Brain microvascular endothelial cell (primary cell): Measurements from ENCODE around the gene SCAMP2.

Source experiments
- DNase-seq: peaks from one replicate; pipeline ENCODE4 v3.0.0-alpha.2; 2020
- H3K27ac ChIP-seq: fragments of 250-450 bp; sonication (Bioruptor Pico); 2 replicates; pipeline ENCODE4 v1.5.1; 2020; ENCODE audit warnings: mild to moderate bottlenecking, moderate library complexity
- H3K27me3 ChIP-seq: fragments of 250-450 bp; sonication (Bioruptor Pico); replicated peaks from 2 replicates; pipeline ENCODE4 v1.5.1; 2020; ENCODE audit warnings: mild to moderate bottlenecking
- H3K36me3 ChIP-seq: fragments of 250-450 bp; sonication (Bioruptor Pico); replicated peaks from 2 replicates; pipeline ENCODE4 v1.5.1; 2020; ENCODE audit warnings: mild to moderate bottlenecking
- H3K4me3 ChIP-seq: 2 replicates; pipeline ENCODE4 v1.5.1; 2011; ENCODE audit warnings: low read depth, mild to moderate bottlenecking, control low read depth, low read length, moderate library complexity
- CTCF ChIP-seq: IDR thresholded peaks from 2 replicates; pipeline ENCODE4 v1.5.1; 2011; ENCODE audit warnings: low read depth, mild to moderate bottlenecking, moderate library complexity, low read length, control low read depth, inconsistent platforms; ENCODE audit errors: missing control alignments
- in situ Hi-C: cut with HindIII; loops from 2 replicates; pipeline ENCODE4 v1.10.0; 2017; ENCODE audit warnings: low sequenced_read_pairs, low pct_ligation_motif_present

SCAMP2 gene

GRCh38 chr15:74855857-74856256, 17.3 kb downstream of the SCAMP2 start:
- Histone ChIP-seq H3K27me3 (no peaks in the 10 kb centered on the region), H3K4me3 (no peak overlapping the region), H3K27ac (no peak overlapping the region), H3K36me3 (peaks cover 14% of the 10 kb centered on the region)
- no peak for DNase-seq
- TF ChIP-seq CTCF, result no peak
- in situ Hi-C loops, result no loop called here

- Histone ChIP-seq H3K4me3 (no peak overlapping the region), H3K27me3 (no peaks in the 10 kb centered on the region), H3K27ac (no peak overlapping the region), H3K36me3 (peaks cover 26% of the 10 kb centered on the region)
- TF ChIP-seq CTCF, result no peak
- in situ Hi-C loops, result no loop called here
- no peak for DNase-seq
These were observed 18.6 kb downstream of the SCAMP2 start for GRCh38 chr15:74854453-74855022.

GRCh38 chr15:74851960-74852359, 21.2 kb downstream of the SCAMP2 start:
- in situ Hi-C loops, result no loop called here
- Histone ChIP-seq H3K27me3 (no peaks in the 10 kb centered on the region), H3K4me3 (no peak overlapping the region), H3K36me3 (peaks cover 40% of the 10 kb centered on the region), H3K27ac (no peak overlapping the region)
- no peak for DNase-seq
- no peak for TF ChIP-seq CTCF

GRCh38 chr15:74850393-74850792, 22.8 kb downstream of the SCAMP2 start:
- DNase-seq, result no peak
- H3K27ac ChIP-seq, result no peak overlapping the region
- no peaks in the 10 kb centered on the region for H3K27me3 ChIP-seq
- H3K36me3 ChIP-seq, result peaks cover 40% of the 10 kb centered on the region
- no peak overlapping the region for H3K4me3 ChIP-seq
- no peak for TF ChIP-seq CTCF
- in situ Hi-C loops, result no loop called here

GRCh38 chr15:74847432-74847831, 25.7 kb downstream of the SCAMP2 start:
- Histone ChIP-seq H3K27ac (no peak overlapping the region), H3K27me3 (no peaks in the 10 kb centered on the region), H3K4me3 (no peak overlapping the region), H3K36me3 (peaks cover 35% of the 10 kb centered on the region)
- TF ChIP-seq CTCF, result no peak
- in situ Hi-C loops, result no loop called here
- no peak for DNase-seq

- H3K27ac ChIP-seq, result no peak overlapping the region
- in situ Hi-C loops, result no loop called here
- no peak for DNase-seq
- H3K27me3 ChIP-seq, result no peaks in the 10 kb centered on the region
- peaks cover 25% of the 10 kb centered on the region for H3K36me3 ChIP-seq
- no peak for TF ChIP-seq CTCF
- H3K4me3 ChIP-seq, result no peak overlapping the region
These were observed 27.6 kb downstream of the SCAMP2 start for GRCh38 chr15:74845581-74845980.
